ENCODE measurements around the gene PRMT6.

- TF ChIP-seq CTCF (conservative IDR thresholded peaks at IDR 0.05): no peak
- TF ChIP-seq EZH2 (IDR thresholded peaks at IDR 0.05; ENCODE audit: low read depth): no peak
Observed at GRCh38 chr1:107058245-107059032, 2.0 kb downstream of the PRMT6 start.

Data from PC-9 (cell line).